Endothelial cell of umbilical vein (primary cell): ENCODE results near the gene PPP3CA. TPM values are rescaled to one million over a fixed set of nuclear protein-coding genes. Genes with fewer than 3 reads are reported as not detected.

Source experiments
- BruUV-seq: library from RNA; stranded (reverse); fragments of 400-500 nt; replicated peaks from 2 replicates; lab custom pipeline; 2021; lab: Mats Ljungman, UMichigan
- CTCF ChIA-PET: fragments of 300-600, 350-600 bp; sonication (Branson Sonifier 250); formaldehyde crosslinking; loops from one replicate; lab custom pipeline; 2021; ENCODE audit warnings: antibody characterized with exemption, inconsistent platforms; lab: Charles Lee
- POLR2A ChIA-PET: fragments of 300-600, 350-600 bp; sonication (Branson Sonifier 250); formaldehyde crosslinking; loops from one replicate; lab custom pipeline; 2021; ENCODE audit warnings: antibody characterized with exemption, inconsistent platforms; lab: Charles Lee
- DNase-seq: peaks from one replicate; pipeline ENCODE4 v3.0.0-alpha.2; 2011; ENCODE audit warnings: low read depth, low spot score
- FAIRE-seq: peaks from 2 replicates; lab custom pipeline; 2011; peaks lifted over from hg19 to GRCh38; lab: Jason Lieb, UNC
- H2AFZ ChIP-seq: 2 replicates; pipeline ENCODE4 v1.6.0; 2012; ENCODE audit warnings: low read depth, low read length, control low read depth, inconsistent platforms
- H3K27ac ChIP-seq: 2 replicates; pipeline ENCODE4 v1.5.1; 2011; ENCODE audit warnings: low read depth, mild to moderate bottlenecking, control low read depth, low read length, moderate library complexity; ENCODE audit not compliant: insufficient read depth
- H3K27me3 ChIP-seq, 2 experiments: 2 replicates each; pipeline versions ENCODE4 v1.6.0 to v1.6.1; 2011; ENCODE audit warnings: low read length in 2 of 2, mixed read lengths in 1 of 2; ENCODE audit not compliant: control insufficient read depth in 2 of 2, insufficient read depth in 2 of 2
- H3K36me3 ChIP-seq, 2 experiments: 2 replicates in 1 of 2; 3 replicates in 1 of 2; pipeline ENCODE4 v1.5.1; 2011; ENCODE audit warnings: low read length in 2 of 2, mild to moderate bottlenecking in 1 of 2, moderate library complexity in 1 of 2; ENCODE audit not compliant: control insufficient read depth in 2 of 2, insufficient read depth in 2 of 2; ENCODE audit errors: extremely low read depth in 1 of 2
- H3K4me1 ChIP-seq: 3 replicates; pipeline ENCODE4 v1.5.1; 2011; ENCODE audit warnings: mild to moderate bottlenecking, low read length; ENCODE audit not compliant: control insufficient read depth, insufficient read depth; ENCODE audit errors: extremely low read depth
- H3K4me2 ChIP-seq: 2 replicates; pipeline ENCODE4 v1.6.1; 2011; ENCODE audit warnings: low read length, control low read depth, mixed read lengths; ENCODE audit not compliant: insufficient read depth
- H3K4me3 ChIP-seq, 3 experiments: fragments of 200-600 bp in 1 of 3; sonication (generic), shearing (Covaris generic) in 1 of 3; replicated peaks in 1 of 3; 2 replicates each; pipeline ENCODE4 v1.5.1; 2011 to 2016; ENCODE audit warnings: control low read depth in 3 of 3, low read length in 3 of 3, mild to moderate bottlenecking in 2 of 3, inconsistent platforms in 1 of 3, low read depth in 1 of 3, moderate library complexity in 1 of 3; ENCODE audit not compliant: insufficient read depth in 1 of 3
- H3K79me2 ChIP-seq: 2 replicates; pipeline ENCODE4 v1.6.0; 2012; ENCODE audit warnings: low read length, inconsistent platforms; ENCODE audit not compliant: control insufficient read depth, insufficient read depth
- H3K9ac ChIP-seq: replicated peaks from 2 replicates; pipeline ENCODE3; 2011; ENCODE audit warnings: low read length, control low read depth; ENCODE audit not compliant: insufficient read depth; ENCODE audit errors: extremely low read depth
- H3K9me1 ChIP-seq: replicated peaks from 3 replicates; pipeline ENCODE4 v1.6.0; 2011; ENCODE audit warnings: mild to moderate bottlenecking, low read length; ENCODE audit not compliant: control insufficient read depth, insufficient read depth; ENCODE audit errors: extremely low read depth
- H3K9me3 ChIP-seq: replicated peaks from 2 replicates; pipeline ENCODE4 v1.5.1; 2012; ENCODE audit warnings: low read length, inconsistent platforms; ENCODE audit not compliant: control insufficient read depth, insufficient read depth
- H4K20me1 ChIP-seq: replicated peaks from 2 replicates; pipeline ENCODE3; 2011; ENCODE audit warnings: mild to moderate bottlenecking, low read length; ENCODE audit not compliant: control insufficient read depth, insufficient read depth; ENCODE audit errors: extremely low read depth
- CTCF ChIP-seq, 2 donors: IDR thresholded peaks; 1 replicate in 1 of 2; 2 replicates in 1 of 2; pipeline ENCODE4 v1.5.1; 2011; ENCODE audit warnings: low read length in 2 of 2, mild to moderate bottlenecking in 2 of 2, moderate library complexity in 2 of 2, control low read depth in 1 of 2, inconsistent platforms in 1 of 2, low read depth in 1 of 2; ENCODE audit not compliant: insufficient read depth in 1 of 2; ENCODE audit errors: extremely low read depth in 1 of 2
- EZH2 ChIP-seq: IDR thresholded peaks from 2 replicates; pipeline ENCODE4 v1.6.1; 2012; ENCODE audit warnings: borderline replicate concordance, low read depth, mild to moderate bottlenecking, moderate library complexity, low read length, inconsistent platforms; ENCODE audit not compliant: severe bottlenecking
- FOS ChIP-seq: IDR thresholded peaks from 2 replicates; pipeline ENCODE4 v1.6.1; 2011; ENCODE audit warnings: mild to moderate bottlenecking, low read length, moderate library complexity, borderline replicate concordance; ENCODE audit not compliant: insufficient read depth
- GATA2 ChIP-seq: IDR thresholded peaks from 2 replicates; pipeline ENCODE4 v1.7.0; 2011; ENCODE audit warnings: low read depth, mild to moderate bottlenecking, moderate library complexity, mixed read lengths, low read length; ENCODE audit not compliant: insufficient read length, insufficient read depth
- JUN ChIP-seq: IDR thresholded peaks from 2 replicates; pipeline ENCODE4 v1.6.1; 2011; ENCODE audit warnings: borderline replicate concordance, low read depth; ENCODE audit not compliant: insufficient read length, insufficient read depth
- POLR2A ChIP-seq: IDR thresholded peaks from 2 replicates; pipeline ENCODE4 v1.6.1; 2012; ENCODE audit warnings: low read depth, mild to moderate bottlenecking, control low read depth, low read length
- POLR2AphosphoS5 ChIP-seq: IDR thresholded peaks from 2 replicates; pipeline ENCODE4 v1.6.1; 2012; ENCODE audit warnings: low read depth, mild to moderate bottlenecking, control low read depth, low read length, moderate library complexity; ENCODE audit not compliant: insufficient read depth
- dilution Hi-C: fragments of 300-500 bp; cut with MboI; formaldehyde crosslinking; loops from one replicate; pipeline ENCODE4 v1.15.0; 2019; ENCODE audit warnings: low sequenced_read_pairs; ENCODE audit not compliant: extremely low pct_ligation_motif_present
- intact Hi-C: fragments of 100-400 bp; cut with micrococcal nuclease; formaldehyde crosslinking; loops from one replicate; pipeline ENCODE4 v1.10.0; 2022
- polyA plus RNA-seq, 4 experiments: library from polyadenylated mRNA; depleted of rRNA in 3 of 4; stranded (reverse) in 3 of 4; unstranded in 1 of 4; fragments of >200 nt; gene quantifications; 2 replicates each; pipeline versions ENCODE4 v1.2.1 to v1.2.3, GENCODE V29; 2011 to 2012; ENCODE audit warnings: missing spikeins in 1 of 4
- total RNA-seq: library from RNA; stranded (reverse); gene quantifications from 2 replicates; pipeline ENCODE4 v1.2.3, GENCODE V29; 2021
- TF ChIP-seq, protein P1 (sequence below): IDR thresholded peaks from 2 replicates; pipeline ENCODE4 v1.6.1; 2011; ENCODE audit not compliant: insufficient read depth, insufficient read length

The PPP3CA gene
- total and polyA plus RNA-seq, 2 donors (not counting 3 experiments of a cell fraction or from before 2014, with no cell fraction given): 7.0 to 43.3 TPM

GRCh38 chr4:101232074-101232776 is 115.1 kb downstream of the PPP3CA start:
- Histone ChIP-seq H3K4me2 (no peak overlapping the region), H3K27me3 (no peaks in the 10 kb centered on the region), H3K4me3 (no peak overlapping the region), H4K20me1 (no peaks in the 10 kb centered on the region), H2AFZ (no peak overlapping the region), H3K4me1 (no peaks in the 10 kb centered on the region), H3K36me3 (no peaks in the 10 kb centered on the region), H3K27ac (no peak overlapping the region), H3K9me1 (peaks cover 2% of the 10 kb centered on the region), H3K79me2 (no peaks in the 10 kb centered on the region), H3K9me3 (no peaks in the 10 kb centered on the region), H3K9ac (no peak overlapping the region)
- FAIRE-seq: peak; percentile 59
- intact Hi-C loops (no loop called here), dilution Hi-C loops (no loop called here)
- no TSS peak for BruUV-seq
- ChIA-PET POLR2A (no interaction called here), CTCF (interaction anchor here (1.5 kb wide), 1 partner anchor 13 kb away, joined by 5 read pairs; no protein-coding TSS in a partner anchor)
- DNase-seq: peak; percentile 76
- TF ChIP-seq JUN: peak; percentile 6
- no peak for TF ChIP-seq POLR2AphosphoS5
- TF ChIP-seq POLR2A: no peak
- no peak for TF ChIP-seq GATA2
- no peak for TF ChIP-seq EZH2
- no peak for TF ChIP-seq CTCF (IDR thresholded peaks at IDR 0.05; ENCODE audit: extremely low read depth in 1 of 2, insufficient read depth in 1 of 2, low read depth in 1 of 2, low read length in 2 of 2)
- TF ChIP-seq, protein P1, sequence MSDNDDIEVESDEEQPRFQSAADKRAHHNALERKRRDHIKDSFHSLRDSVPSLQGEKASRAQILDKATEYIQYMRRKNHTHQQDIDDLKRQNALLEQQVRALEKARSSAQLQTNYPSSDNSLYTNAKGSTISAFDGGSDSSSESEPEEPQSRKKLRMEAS: no peak
- peak; percentile 57 for TF ChIP-seq FOS
